ENCODE data around the gene EMX1.

Gene EMX1

GRCh38 chr2:72924353-72925240 is 7.3 kb downstream of the EMX1 start:
- no peak for DNase-seq (ENCODE audit: low read depth, low spot score)

- no peak for DNase-seq (ENCODE audit: low read depth, low spot score)
These were observed 8.1 kb downstream of the EMX1 start for GRCh38 chr2:72925328-72925943.

GRCh38 chr2:72926368-72926767 is 9.0 kb downstream of the EMX1 start:
- no peak for DNase-seq (ENCODE audit: low read depth, low spot score)

- no peak for DNase-seq (ENCODE audit: low read depth, low spot score)
These were observed 9.6 kb downstream of the EMX1 start for GRCh38 chr2:72926811-72927465.

- no peak for DNase-seq (ENCODE audit: low read depth, low spot score)
These were observed 10.6 kb downstream of the EMX1 start for GRCh38 chr2:72927619-72928550.

- DNase-seq (ENCODE audit: low read depth, low spot score) = no peak
These were observed 11.7 kb downstream of the EMX1 start for GRCh38 chr2:72929010-72929409.

- DNase-seq (ENCODE audit: low read depth, low spot score) = no peak
These were observed 14.1 kb downstream of the EMX1 start for GRCh38 chr2:72931280-72931910.

- DNase-seq (ENCODE audit: low read depth, low spot score) = no peak
These were observed 14.9 kb downstream of the EMX1 start for GRCh38 chr2:72932045-72932740.

GRCh38 chr2:72932805-72933204 is 15.5 kb downstream of the EMX1 start:
- no peak for DNase-seq (ENCODE audit: low read depth, low spot score)

GRCh38 chr2:72933207-72933606 is 15.9 kb downstream of the EMX1 start:
- no peak for DNase-seq (ENCODE audit: low read depth, low spot score)

GRCh38 chr2:72933646-72934151 is 16.4 kb downstream of the EMX1 start:
- DNase-seq (ENCODE audit: low read depth, low spot score) = no peak

GRCh38 chr2:72934683-72935610 is 17.6 kb downstream of the EMX1 start:
- no peak for DNase-seq (ENCODE audit: low read depth, low spot score)

GRCh38 chr2:72935611-72935957 is 18.3 kb downstream of the EMX1 start:
- DNase-seq (ENCODE audit: low read depth, low spot score) = no peak

- no peak for DNase-seq (ENCODE audit: low read depth, low spot score)
These were observed 19.5 kb downstream of the EMX1 start for GRCh38 chr2:72936660-72937355.

- no peak for DNase-seq (ENCODE audit: low read depth, low spot score)
These were observed 20.0 kb downstream of the EMX1 start for GRCh38 chr2:72937356-72937669.

GRCh38 chr2:72938455-72938854 is 21.1 kb downstream of the EMX1 start:
- no peak for DNase-seq (ENCODE audit: low read depth, low spot score)

GRCh38 chr2:72940361-72940760 is 23.0 kb downstream of the EMX1 start:
- DNase-seq (ENCODE audit: low read depth, low spot score) = no peak

GRCh38 chr2:72940786-72941185 is 23.5 kb downstream of the EMX1 start:
- no peak for DNase-seq (ENCODE audit: low read depth, low spot score)

GRCh38 chr2:72942293-72942692 is 25.0 kb downstream of the EMX1 start:
- DNase-seq (ENCODE audit: low read depth, low spot score) = no peak

Data from brain pericyte (primary cell).